Neural cell (in vitro differentiated cells): ENCODE measurements around the gene SLC26A11.

Experiments used
- CTCF ChIP-seq: fragments of 450-650 bp; IDR thresholded peaks from 2 replicates; pipeline ENCODE4 v1.5.1; 2014; ENCODE audit warnings: antibody characterized with exemption, mild to moderate bottlenecking, moderate library complexity; ENCODE audit not compliant: poor library complexity, severe bottlenecking
- EP300 ChIP-seq: fragments of 450-650 bp; conservative IDR thresholded peaks from 2 replicates; pipeline ENCODE4 v1.6.1; 2014; ENCODE audit warnings: antibody characterized with exemption, mild to moderate bottlenecking, moderate library complexity; ENCODE audit not compliant: poor library complexity, severe bottlenecking
- EZH2 ChIP-seq: fragments of 200-600, 300-800 bp; shearing (Covaris generic), sonication (generic); IDR thresholded peaks from 2 replicates; pipeline ENCODE4 v1.6.1; 2014; ENCODE audit warnings: antibody characterized with exemption, low read length, borderline replicate concordance, mild to moderate bottlenecking; ENCODE audit not compliant: insufficient read depth, poor library complexity, severe bottlenecking
- MXI1 ChIP-seq: fragments of 450-650 bp; conservative IDR thresholded peaks from 2 replicates; pipeline ENCODE4 v1.6.1; 2014; ENCODE audit warnings: antibody characterized with exemption, mild to moderate bottlenecking; ENCODE audit not compliant: poor library complexity, severe bottlenecking
- POLR2AphosphoS5 ChIP-seq: IDR thresholded peaks from 2 replicates; pipeline ENCODE4 v1.6.1; 2012
- RAD21 ChIP-seq: fragments of 450-650 bp; conservative IDR thresholded peaks from 2 replicates; pipeline ENCODE4 v1.6.1; 2014; ENCODE audit warnings: antibody characterized with exemption, mild to moderate bottlenecking, moderate library complexity
- REST ChIP-seq: IDR thresholded peaks from 2 replicates; pipeline ENCODE4 v1.6.1; 2012; ENCODE audit warnings: borderline replicate concordance
- SMC3 ChIP-seq: fragments of 450-650 bp; conservative IDR thresholded peaks from 2 replicates; pipeline ENCODE4 v1.6.1; 2014; ENCODE audit warnings: antibody characterized with exemption, mild to moderate bottlenecking, moderate library complexity; ENCODE audit not compliant: poor library complexity
- TAF1 ChIP-seq: IDR thresholded peaks from 2 replicates; pipeline ENCODE4 v1.6.1; 2012; ENCODE audit warnings: low read depth

GRCh38 chr17:80228477-80228876 lies 8.2 kb downstream of the SLC26A11 start:
- TF ChIP-seq CTCF (no peak), POLR2AphosphoS5 (no peak), TAF1 (no peak), RAD21 (no peak), EZH2 (no peak), EP300 (no peak), SMC3 (no peak), REST (no peak), MXI1 (no peak)
